DND-41 (cell line): ENCODE measurements around the gene ASH1L.

Experiments used
- CTCF ChIP-seq: IDR thresholded peaks from 2 replicates; pipeline ENCODE4 v1.5.1; 2012; ENCODE audit warnings: borderline replicate concordance, low read length, moderate library complexity, mild to moderate bottlenecking; ENCODE audit not compliant: poor library complexity, severe bottlenecking; ENCODE audit errors: extremely low read depth
- EZH2 ChIP-seq: IDR thresholded peaks from 3 replicates; pipeline ENCODE4 v1.6.1; 2012; ENCODE audit warnings: borderline replicate concordance, low read depth, mild to moderate bottlenecking, moderate library complexity, low read length, inconsistent platforms; ENCODE audit not compliant: severe bottlenecking

- TF ChIP-seq EZH2 (no peak), CTCF (no peak)
These were observed 32.7 kb downstream of the ASH1L start for GRCh38 chr1:155529929-155530328.
